ENCODE results near the gene ABO.

GRCh38 chr9:133321411-133321935, 46.5 kb upstream of the ABO start:
- TF ChIP-seq CTCF (tag by site-specific recombination; IDR thresholded peaks at IDR 0.05) (no peak), ZNF785 (tag by site-specific recombination; IDR thresholded peaks at IDR 0.05) (no peak), ZNF148 (tag by site-specific recombination; IDR thresholded peaks at IDR 0.05; ENCODE audit: borderline replicate concordance) (no peak), ATF2 (tag by site-specific recombination; IDR thresholded peaks at IDR 0.05; ENCODE audit: low read depth) (no peak), ZNF664 (tag by site-specific recombination; IDR thresholded peaks at IDR 0.05) (no peak), KLF16 (tag by site-specific recombination; IDR thresholded peaks at IDR 0.05) (no peak), ZNF692 (tag by site-specific recombination; IDR thresholded peaks at IDR 0.05) (no peak)
